Smooth muscle cell (in vitro differentiated cells): Measurements from ENCODE around the gene KCNG3. TPM values are rescaled to one million over a fixed set of nuclear protein-coding genes. Genes with fewer than 3 reads are reported as not detected.

Experiments
- DNase-seq: peaks from one replicate; lab custom pipeline; 2025; ENCODE audit not compliant: unreplicated experiment; lab: John Stamatoyannopoulos, UW
- H2AFZ ChIP-seq: fragments of 200-600 bp; sonication (generic); 2 replicates; pipeline ENCODE4 v1.6.0; 2016; ENCODE audit warnings: antibody characterized with exemption, low read depth, mild to moderate bottlenecking
- H3F3A ChIP-seq: fragments of 200-600 bp; sonication (generic); 2 replicates; pipeline ENCODE4 v1.6.0; 2017; ENCODE audit warnings: antibody characterized with exemption, low read depth
- H3K27ac ChIP-seq: fragments of 200-600 bp; sonication (generic); 2 replicates; pipeline ENCODE4 v1.5.1; 2016; ENCODE audit warnings: low read depth, mild to moderate bottlenecking
- H3K27me3 ChIP-seq: fragments of 200-600 bp; sonication (generic); 2 replicates; pipeline ENCODE4 v1.6.1; 2016; ENCODE audit warnings: low read depth, mild to moderate bottlenecking
- H3K36me3 ChIP-seq: fragments of 200-600 bp; sonication (generic); 2 replicates; pipeline ENCODE4 v1.5.1; 2016; ENCODE audit warnings: low read depth
- H3K4me1 ChIP-seq: fragments of 200-600 bp; sonication (generic); 2 replicates; pipeline ENCODE4 v1.5.1; 2016; ENCODE audit warnings: low read depth
- H3K4me2 ChIP-seq: fragments of 200-600 bp; sonication (generic); 2 replicates; pipeline ENCODE4 v1.6.0; 2016; ENCODE audit warnings: mild to moderate bottlenecking
- H3K4me3 ChIP-seq: fragments of 200-600 bp; sonication (generic); 2 replicates; pipeline ENCODE4 v1.5.1; 2016; ENCODE audit warnings: mild to moderate bottlenecking
- H3K79me2 ChIP-seq: fragments of 200-600 bp; sonication (generic); 2 replicates; pipeline ENCODE4 v1.6.0; 2016; ENCODE audit warnings: low read depth, mild to moderate bottlenecking
- H3K9ac ChIP-seq: fragments of 200-600 bp; sonication (generic); 2 replicates; pipeline ENCODE4 v1.6.0; 2016; ENCODE audit warnings: low read depth
- H3K9me3 ChIP-seq: fragments of 200-600 bp; sonication (generic); replicated peaks from 2 replicates; pipeline ENCODE4 v1.5.1; 2016; ENCODE audit warnings: low read depth
- H4K20me1 ChIP-seq: fragments of 200-600 bp; sonication (generic); 2 replicates; pipeline ENCODE4 v1.6.0; 2016; ENCODE audit warnings: low read depth
- CTCF ChIP-seq: fragments of 200-600 bp; sonication (generic); IDR thresholded peaks from 2 replicates; pipeline ENCODE4 v1.5.1; 2017; ENCODE audit warnings: borderline replicate concordance, mild to moderate bottlenecking, antibody characterized with exemption; ENCODE audit not compliant: insufficient read depth, poor library complexity, severe bottlenecking
- WGBS: methylation state at CpG from one replicate; pipeline ENCODE4 v1.1.7; 2016; ENCODE audit warnings: low lambda C conversion rate; 5-methylcytosine and 5-hydroxymethylcytosine counted together
- polyA plus RNA-seq: library from polyadenylated mRNA; unstranded; fragments of >200 nt; fragmentation: Nextera tagmentation; extraction: Ambion mirVana; gene quantifications from 2 replicates; pipeline ENCODE4 v1.2.1, GENCODE V29; 2016
- total RNA-seq: library from RNA; depleted of rRNA; stranded (reverse); fragments of >200 nt; gene quantifications from 2 replicates; pipeline ENCODE4 v1.2.3, GENCODE V29; 2014

The KCNG3 gene
- total and polyA plus RNA-seq, 2 experiments from 2014 or later: not detected

GRCh38 chr2:42424033-42424432, 69.7 kb downstream of the KCNG3 start:
- WGBS: 81% methylated on average over 4 of the region's 4 CpGs
- Histone ChIP-seq H3K27ac (no peak overlapping the region), H3K9ac (no peak overlapping the region), H2AFZ (no peak overlapping the region), H4K20me1 (no peaks in the 10 kb centered on the region), H3K9me3 (no peaks in the 10 kb centered on the region), H3K79me2 (no peaks in the 10 kb centered on the region), H3K4me1 (peaks cover 4% of the 10 kb centered on the region), H3K36me3 (no peaks in the 10 kb centered on the region), H3K27me3 (no peaks in the 10 kb centered on the region), H3K4me3 (no peak overlapping the region), H3F3A (peaks cover 6% of the 10 kb centered on the region), H3K4me2 (no peak overlapping the region)
- no peak for TF ChIP-seq CTCF
- DNase-seq: no peak

- Histone ChIP-seq H3K27ac (peak overlapping the region; percentile 85), H3F3A (peaks cover 6% of the 10 kb centered on the region), H3K27me3 (no peaks in the 10 kb centered on the region), H3K9ac (no peak overlapping the region), H3K36me3 (no peaks in the 10 kb centered on the region), H2AFZ (no peak overlapping the region), H3K79me2 (no peaks in the 10 kb centered on the region), H4K20me1 (no peaks in the 10 kb centered on the region), H3K4me2 (peak overlapping the region; percentile 77), H3K4me1 (peaks cover 4% of the 10 kb centered on the region), H3K4me3 (no peak overlapping the region), H3K9me3 (no peaks in the 10 kb centered on the region)
- TF ChIP-seq CTCF: no peak
- DNase-seq: no peak
- WGBS: 61% methylated on average over 3 of the region's 3 CpGs
These were observed 72.1 kb downstream of the KCNG3 start for GRCh38 chr2:42421601-42422239.

DNA sequence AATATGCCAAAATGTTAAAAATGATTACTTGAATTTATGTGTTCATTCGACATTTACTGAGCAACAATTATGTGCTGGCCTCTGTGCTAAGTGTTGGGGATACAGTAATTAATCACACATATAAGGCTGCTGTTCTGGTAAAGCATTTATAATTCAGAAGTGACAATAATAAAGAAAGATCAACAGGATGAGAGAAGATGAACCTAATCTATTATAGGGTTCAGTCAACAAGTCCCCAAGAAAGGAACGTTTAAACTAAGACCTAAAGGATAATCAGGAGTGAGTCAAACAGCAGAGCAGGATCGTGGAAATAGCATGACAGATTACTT, 72.7 kb downstream of the KCNG3 start:
- no peak overlapping the region for H2AFZ ChIP-seq
- no peaks in the 10 kb centered on the region for H3K36me3 ChIP-seq
- H3K4me3 ChIP-seq: no peak overlapping the region
- WGBS: 47% methylated on average over 3 of the region's 3 CpGs
- H3K27ac ChIP-seq: peak overlapping the region; percentile 85
- no peaks in the 10 kb centered on the region for H3K79me2 ChIP-seq
- no peaks in the 10 kb centered on the region for H3K9me3 ChIP-seq
- H3K4me2 ChIP-seq: peak overlapping the region; percentile 77
- peaks cover 4% of the 10 kb centered on the region for H3K4me1 ChIP-seq
- no peak for TF ChIP-seq CTCF
- peak overlapping the region; percentile 75 for H3K9ac ChIP-seq
- no peaks in the 10 kb centered on the region for H4K20me1 ChIP-seq
- H3F3A ChIP-seq: peaks cover 6% of the 10 kb centered on the region
- H3K27me3 ChIP-seq: no peaks in the 10 kb centered on the region
- no peak for DNase-seq

- no peak for TF ChIP-seq CTCF
- H3K79me2 ChIP-seq: no peaks in the 10 kb centered on the region
These were observed 79.1 kb downstream of the KCNG3 start for GRCh38 chr2:42414648-42415047.

More at GRCh38 chr2:42414648-42415047, 79.1 kb downstream of the KCNG3 start:
- no peaks in the 10 kb centered on the region for H3K4me1 ChIP-seq
- no peaks in the 10 kb centered on the region for H4K20me1 ChIP-seq
- no peaks in the 10 kb centered on the region for H3K9me3 ChIP-seq
- no peak overlapping the region for H3K4me2 ChIP-seq
- H3F3A ChIP-seq: no peaks in the 10 kb centered on the region
- no peak overlapping the region for H3K4me3 ChIP-seq
- no peak overlapping the region for H3K27ac ChIP-seq
- no peak overlapping the region for H2AFZ ChIP-seq
- H3K36me3 ChIP-seq: no peaks in the 10 kb centered on the region
- H3K9ac ChIP-seq: no peak overlapping the region
- no peaks in the 10 kb centered on the region for H3K27me3 ChIP-seq
- DNase-seq: no peak
